ENCODE results near the gene APOE. TPM values are rescaled to one million over a fixed set of nuclear protein-coding genes. Genes with fewer than 3 reads are reported as not detected.

APOE gene
- total RNA-seq, 1 experiment from 2014 or later: 1.7 TPM

Other genes with a start within 250 kb of the APOE start
- gene CEACAM19, start 234.3 kb upstream of the APOE start, total RNA-seq (2014; rRNA removed; shearing (Covaris generic)): 0.06 and 1.6 TPM in 2 replicates
- not detected in 2 replicates for gene CEACAM16, start 206.6 kb upstream of the APOE start, total RNA-seq (2014; rRNA removed; shearing (Covaris generic))
- 3.9 and 12.3 TPM in 2 replicates for gene BCL3, start 157.1 kb upstream of the APOE start, total RNA-seq (2014; rRNA removed; shearing (Covaris generic))
- gene CBLC, start 127.9 kb upstream of the APOE start, total RNA-seq (2014; rRNA removed; shearing (Covaris generic)): not detected in 2 replicates
- gene BCAM, start 96.7 kb upstream of the APOE start, total RNA-seq (2014; rRNA removed; shearing (Covaris generic)): 95.1 and 116 TPM in 2 replicates
- gene NECTIN2, start 59.5 kb upstream of the APOE start, total RNA-seq (2014; rRNA removed; shearing (Covaris generic)): 246 and 273 TPM in 2 replicates
- 193 and 222 TPM in 2 replicates for gene TOMM40, start 14.5 kb upstream of the APOE start, total RNA-seq (2014; rRNA removed; shearing (Covaris generic))
- not detected in 2 replicates for gene APOC1, start 8.8 kb downstream of the APOE start, total RNA-seq (2014; rRNA removed; shearing (Covaris generic))
- not detected in 2 replicates for gene APOC4, start 36.4 kb downstream of the APOE start, total RNA-seq (2014; rRNA removed; shearing (Covaris generic))
- not detected in 2 replicates for gene APOC2, start 40.3 kb downstream of the APOE start, total RNA-seq (2014; rRNA removed; shearing (Covaris generic))
- 29.1 and 44.9 TPM in 2 replicates for gene CLPTM1, start 49.6 kb downstream of the APOE start, total RNA-seq (2014; rRNA removed; shearing (Covaris generic))
- gene RELB, start 95.7 kb downstream of the APOE start, total RNA-seq (2014; rRNA removed; shearing (Covaris generic)): 5.8 and 12.6 TPM in 2 replicates
- 14.4 and 51.8 TPM in 2 replicates for gene CLASRP, start 133.2 kb downstream of the APOE start, total RNA-seq (2014; rRNA removed; shearing (Covaris generic))
- gene ZNF296, start 170.7 kb downstream of the APOE start, total RNA-seq (2014; rRNA removed; shearing (Covaris generic)): not detected in 2 replicates
- 42.0 and 46.9 TPM in 2 replicates for gene GEMIN7, start 173.5 kb downstream of the APOE start, total RNA-seq (2014; rRNA removed; shearing (Covaris generic))
- 34.6 and 38.4 TPM in 2 replicates for gene PPP1R37, start 187.4 kb downstream of the APOE start, total RNA-seq (2014; rRNA removed; shearing (Covaris generic))

All from SJSA1 (cell line).